Subcutaneous adipose tissue (tissue), 4 donors: Measurements from ENCODE around the gene RREB1. TPM values are rescaled to one million over a fixed set of nuclear protein-coding genes. Genes with fewer than 3 reads are reported as not detected.

ENCODE experiments used
- total RNA-seq, 4 donors: library from RNA; depleted of rRNA; stranded (reverse); fragments of >200 nt; gene quantifications; one replicate each; pipeline ENCODE4 v1.1.0, GENCODE V29; 2016
- TF ChIP-seq, protein P1 (sequence below): fragments of 450-650 bp; IDR thresholded peaks from one replicate; pipeline ENCODE4 v1.5.1; 2016; ENCODE audit warnings: low read depth, mild to moderate bottlenecking, control low read depth, antibody characterized with exemption, moderate library complexity

The RREB1 gene
- total RNA-seq, 4 donors from 2014 or later = 33.0 to 61.0 (median 40.5) TPM

DNA sequence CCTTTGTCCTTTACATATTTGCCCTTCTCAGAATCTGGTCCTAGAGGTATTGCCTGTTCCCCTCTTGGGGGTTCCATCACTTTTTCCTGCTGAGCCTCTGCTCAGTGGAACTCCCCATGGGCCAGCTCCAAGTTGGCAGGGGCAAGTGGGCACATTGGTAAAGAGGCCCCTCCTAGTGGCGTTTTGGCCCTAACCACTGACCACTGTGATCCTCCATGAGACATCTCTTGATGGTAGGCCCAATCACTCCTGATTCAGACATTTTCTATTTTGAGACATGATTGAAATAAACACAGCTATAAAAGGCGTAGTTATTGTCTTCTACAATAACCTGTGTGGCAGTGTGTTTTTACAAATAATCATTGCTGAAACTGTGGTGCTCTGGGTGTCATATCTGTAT, 83.0 kb downstream of the RREB1 start:
- TF ChIP-seq, protein P1, sequence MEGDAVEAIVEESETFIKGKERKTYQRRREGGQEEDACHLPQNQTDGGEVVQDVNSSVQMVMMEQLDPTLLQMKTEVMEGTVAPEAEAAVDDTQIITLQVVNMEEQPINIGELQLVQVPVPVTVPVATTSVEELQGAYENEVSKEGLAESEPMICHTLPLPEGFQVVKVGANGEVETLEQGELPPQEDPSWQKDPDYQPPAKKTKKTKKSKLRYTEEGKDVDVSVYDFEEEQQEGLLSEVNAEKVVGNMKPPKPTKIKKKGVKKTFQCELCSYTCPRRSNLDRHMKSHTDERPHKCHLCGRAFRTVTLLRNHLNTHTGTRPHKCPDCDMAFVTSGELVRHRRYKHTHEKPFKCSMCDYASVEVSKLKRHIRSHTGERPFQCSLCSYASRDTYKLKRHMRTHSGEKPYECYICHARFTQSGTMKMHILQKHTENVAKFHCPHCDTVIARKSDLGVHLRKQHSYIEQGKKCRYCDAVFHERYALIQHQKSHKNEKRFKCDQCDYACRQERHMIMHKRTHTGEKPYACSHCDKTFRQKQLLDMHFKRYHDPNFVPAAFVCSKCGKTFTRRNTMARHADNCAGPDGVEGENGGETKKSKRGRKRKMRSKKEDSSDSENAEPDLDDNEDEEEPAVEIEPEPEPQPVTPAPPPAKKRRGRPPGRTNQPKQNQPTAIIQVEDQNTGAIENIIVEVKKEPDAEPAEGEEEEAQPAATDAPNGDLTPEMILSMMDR = no peak

DNA sequence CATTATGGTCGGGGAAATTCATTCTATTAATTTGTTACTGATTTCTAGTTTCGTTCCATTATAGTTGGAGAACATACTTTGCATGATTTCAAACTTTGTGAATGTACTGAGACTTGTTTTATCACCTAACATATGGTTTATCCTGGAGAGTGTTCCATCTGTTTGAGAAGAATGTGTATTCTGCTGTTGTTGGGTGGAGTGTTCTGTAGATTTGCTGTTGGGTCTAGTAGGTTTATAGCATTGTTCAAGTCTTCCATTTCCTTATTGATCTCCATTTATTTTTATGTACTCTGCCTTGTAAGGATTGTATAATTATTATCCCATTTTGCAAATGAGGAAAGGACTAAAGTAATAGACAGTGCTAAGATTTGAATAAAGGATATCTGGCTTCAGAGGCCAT, 85.4 kb downstream of the RREB1 start:
- TF ChIP-seq, protein P1 = no peak

DNA sequence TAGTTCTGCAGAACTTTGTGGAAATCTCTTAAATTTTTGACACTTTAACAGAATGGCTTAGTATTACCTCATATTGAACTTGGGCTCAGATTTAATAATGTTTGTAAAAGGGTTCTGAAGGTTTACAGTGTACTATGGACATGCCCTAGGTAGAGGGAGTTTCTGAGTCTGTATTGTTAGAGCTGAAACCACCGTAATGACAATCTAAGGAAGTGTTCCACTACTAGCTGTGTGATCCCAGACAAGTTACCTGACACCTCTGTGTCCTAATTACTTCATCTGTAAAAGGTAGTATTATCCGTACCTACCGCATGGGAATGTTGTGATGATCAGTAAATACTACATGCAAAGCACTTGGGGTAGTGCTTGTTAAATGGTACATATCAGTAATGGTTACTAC, 86.9 kb downstream of the RREB1 start:
- TF ChIP-seq, protein P1 = no peak

DNA sequence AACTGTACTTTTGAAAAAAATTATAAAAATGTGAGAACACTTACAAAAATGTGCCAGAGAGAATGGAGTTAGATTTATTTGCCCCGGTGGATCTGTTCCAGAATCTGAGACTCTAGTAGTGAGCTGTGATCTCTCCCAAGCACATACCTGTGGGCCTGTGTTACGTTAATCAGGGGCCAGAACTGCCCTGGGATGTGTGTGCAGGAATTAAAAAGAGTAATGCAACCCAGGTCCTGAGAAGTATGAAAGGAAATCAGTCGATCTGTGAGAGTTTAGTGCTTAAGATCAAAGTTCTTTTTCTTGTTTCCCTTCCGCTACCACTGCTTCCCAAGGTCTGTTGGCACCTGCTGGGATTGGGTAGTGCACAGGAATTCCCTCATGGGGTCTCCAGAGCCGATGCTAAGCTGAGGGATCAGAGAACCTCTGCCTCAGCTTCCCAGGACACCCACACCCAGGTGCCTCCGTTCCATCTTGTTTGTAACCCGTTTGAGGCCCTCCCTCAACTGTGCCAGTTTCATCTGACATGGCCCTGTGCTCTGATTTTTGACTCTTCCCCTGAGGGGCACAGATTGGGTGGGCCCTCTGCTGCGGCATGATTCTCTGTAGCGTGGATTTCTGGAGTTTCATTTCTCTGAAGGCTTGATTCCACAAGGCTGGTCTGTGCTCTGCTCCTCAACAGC, 87.7 kb downstream of the RREB1 start:
- TF ChIP-seq, protein P1 = no peak

DNA sequence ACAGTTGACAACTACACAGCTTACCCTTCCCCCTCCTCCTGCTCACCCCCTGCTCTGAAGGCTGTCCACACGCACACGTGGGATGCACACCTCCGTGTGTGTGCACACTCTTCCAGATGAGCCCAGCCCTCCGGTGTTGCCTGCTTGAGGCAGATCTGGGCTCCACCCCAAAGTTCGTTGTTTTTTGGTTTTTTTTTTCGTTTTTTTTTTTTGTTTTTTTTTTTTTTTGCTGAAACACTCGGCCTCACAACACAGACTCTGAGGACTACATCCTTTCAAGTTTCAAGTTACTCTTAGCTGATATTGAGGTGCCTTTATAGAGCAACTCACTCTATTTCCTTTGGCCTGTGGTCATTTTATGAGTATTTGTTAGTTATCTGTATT, 88.2 kb downstream of the RREB1 start:
- TF ChIP-seq, protein P1 = no peak

DNA sequence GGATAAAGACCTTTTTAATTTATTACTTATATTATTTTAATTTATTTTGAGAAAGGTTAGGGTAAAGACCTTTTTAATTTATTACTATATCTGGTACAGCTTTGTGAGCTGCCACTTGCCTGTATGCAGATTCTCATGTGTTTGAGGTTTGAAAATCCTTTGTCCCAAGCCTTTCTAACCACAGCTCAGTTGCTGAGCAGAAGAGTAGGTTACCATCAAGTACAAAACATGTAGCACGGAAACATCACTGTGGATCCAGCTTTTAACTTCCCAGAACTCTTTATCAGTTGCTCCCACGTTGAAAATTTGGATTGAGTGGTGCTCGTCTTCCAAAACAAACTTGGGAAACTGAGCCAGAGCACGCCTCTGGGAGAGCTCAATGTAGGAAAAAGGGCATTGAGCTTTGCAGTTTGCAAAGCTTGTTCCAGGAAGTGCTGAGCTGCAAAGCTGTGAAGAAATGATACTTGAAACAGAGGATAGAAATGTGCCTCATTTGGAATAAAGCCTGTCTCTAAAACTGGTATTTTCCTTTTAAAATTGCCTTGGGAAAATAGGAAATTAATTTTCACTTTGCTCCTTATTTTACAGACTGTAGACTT, 89.0 kb downstream of the RREB1 start:
- TF ChIP-seq, protein P1 = no peak

DNA sequence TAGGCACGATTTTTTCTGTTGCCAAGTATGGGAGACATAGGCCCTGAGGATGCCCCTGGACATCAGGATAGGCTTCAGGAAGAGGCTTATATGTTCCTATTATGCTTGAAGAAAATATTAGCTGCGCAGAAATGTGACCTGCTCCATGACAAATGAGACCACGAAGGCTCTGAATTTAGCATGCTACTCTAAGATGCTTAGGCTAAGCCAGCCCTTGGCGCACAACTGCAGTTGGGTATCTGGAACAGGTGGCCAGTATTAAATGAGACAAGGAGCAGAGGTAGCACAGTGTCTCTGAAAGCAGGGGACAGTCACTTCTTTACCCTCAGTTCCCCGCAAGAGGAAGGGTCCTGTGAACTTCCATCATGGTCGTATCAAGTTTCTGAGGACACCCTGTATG, 90.0 kb downstream of the RREB1 start:
- TF ChIP-seq, protein P1 = no peak
